Activated T-helper 1 cell treated with Interleukin-2 at 50 U/mL for 16 hours (primary cell): Measurements from ENCODE around the gene UBA5.

ENCODE experiments used
- DNase-seq: peaks from one replicate; pipeline ENCODE4 v3.0.0-alpha.2; 2020; ENCODE audit warnings: low read depth

Gene UBA5

GRCh38 chr3:132654190-132654589 is 5.9 kb upstream of the UBA5 start:
- DNase-seq, result no peak

- DNase-seq, result no peak
Observed at GRCh38 chr3:132654721-132655120, 5.4 kb upstream of the UBA5 start.

- DNase-seq, result no peak
Observed at GRCh38 chr3:132655471-132655870, 4.7 kb upstream of the UBA5 start.

GRCh38 chr3:132657869-132658747 is 2.0 kb upstream of the UBA5 start:
- DNase-seq, result no peak

GRCh38 chr3:132659000-132659364 is 1.1 kb upstream of the UBA5 start:
- no peak for DNase-seq

GRCh38 chr3:132659365-132660051 is 621 bp upstream of the UBA5 start, which contains the start of gene ACAD11:
TSS of gene ACAD11 (minus strand) at chr3:132659809. CDS start at chr3:132659751, 58 bp downstream.
- peak; percentile 1 for DNase-seq

GRCh38 chr3:132660811-132661070 is 612 bp downstream of the UBA5 start:
- DNase-seq, result no peak

- DNase-seq, result no peak
Observed at GRCh38 chr3:132661101-132661500, 972 bp downstream of the UBA5 start.

- DNase-seq, result no peak
Observed at GRCh38 chr3:132662212-132662611, 2.1 kb downstream of the UBA5 start.

- DNase-seq, result no peak
Observed at GRCh38 chr3:132665230-132665745, 5.2 kb downstream of the UBA5 start.

- DNase-seq, result no peak
Observed at GRCh38 chr3:132669256-132669777, 9.2 kb downstream of the UBA5 start.

GRCh38 chr3:132675408-132675807 is 15.3 kb downstream of the UBA5 start:
- DNase-seq, result no peak

- DNase-seq, result no peak
Observed at GRCh38 chr3:132679911-132680310, 19.8 kb downstream of the UBA5 start.

GRCh38 chr3:132681421-132681820 is 21.3 kb downstream of the UBA5 start:
- DNase-seq, result no peak

- DNase-seq, result no peak
Observed at GRCh38 chr3:132682201-132682600, 22.1 kb downstream of the UBA5 start.

GRCh38 chr3:132690040-132690439 is 29.9 kb downstream of the UBA5 start:
- no peak for DNase-seq

- no peak for DNase-seq
Observed at GRCh38 chr3:132694991-132695390, 34.9 kb downstream of the UBA5 start.

GRCh38 chr3:132695422-132695821 is 35.3 kb downstream of the UBA5 start:
- no peak for DNase-seq

GRCh38 chr3:132703733-132704132 is 43.6 kb downstream of the UBA5 start:
- DNase-seq, result no peak

- no peak for DNase-seq
Observed at GRCh38 chr3:132709761-132710160, 49.6 kb downstream of the UBA5 start.

- no peak for DNase-seq
Observed at GRCh38 chr3:132710311-132710710, 50.2 kb downstream of the UBA5 start.

GRCh38 chr3:132713977-132714727 is 54.0 kb downstream of the UBA5 start:
- DNase-seq, result no peak
